Transverse colon (tissue), 4 donors: Measurements from ENCODE around the gene ULK4. TPM values are rescaled to one million over a fixed set of nuclear protein-coding genes. Genes with fewer than 3 reads are reported as not detected.

ENCODE experiments used
- DNase-seq: peaks from one replicate; pipeline ENCODE4 v3.0.0-alpha.2; 2019
- H3K27ac ChIP-seq, 4 donors: fragments of 200-600 bp; sonication (generic); 2 replicates each; pipeline ENCODE4 v1.5.1; 2016 to 2018; ENCODE audit warnings: inconsistent platforms in 4 of 4
- H3K27me3 ChIP-seq: fragments of 200-600 bp; sonication (generic); 2 replicates; pipeline ENCODE4 v1.5.1; 2017; ENCODE audit warnings: inconsistent platforms
- H3K36me3 ChIP-seq, 4 donors: fragments of 200-600 bp; sonication (generic); 2 replicates each; pipeline ENCODE4 v1.5.1; 2017 to 2019; ENCODE audit warnings: inconsistent platforms in 4 of 4
- H3K4me1 ChIP-seq, 4 donors: fragments of 200-600 bp; sonication (generic); 2 replicates each; pipeline ENCODE4 v1.5.1; 2017 to 2020; ENCODE audit warnings: inconsistent platforms in 4 of 4
- H3K4me3 ChIP-seq, 4 donors: fragments of 200-600 bp; sonication (generic); 1 replicate in 1 of 4; 2 replicates in 3 of 4; pipeline versions ENCODE4 v1.5.1 to v1.6.1; 2017 to 2019; ENCODE audit warnings: inconsistent platforms in 4 of 4
- H3K9me3 ChIP-seq, 2 donors: fragments of 200-600 bp; sonication (generic); 2 replicates each; pipeline ENCODE4 v1.5.1; 2017 to 2019; ENCODE audit warnings: inconsistent platforms in 2 of 2
- EP300 ChIP-seq: sonication (generic); formaldehyde crosslinking; IDR thresholded peaks from one replicate; pipeline ENCODE4 v1.6.1; 2017; ENCODE audit warnings: antibody characterized with exemption, low read depth
- POLR2A ChIP-seq: fragments of 450-650 bp; IDR thresholded peaks from one replicate; pipeline ENCODE4 v1.6.1; 2016; ENCODE audit warnings: antibody characterized with exemption, mild to moderate bottlenecking, moderate library complexity
- POLR2AphosphoS5 ChIP-seq, 3 donors: sonication (generic); formaldehyde crosslinking; IDR thresholded peaks; one replicate each; pipeline ENCODE4 v1.6.1; 2016; ENCODE audit warnings: antibody characterized with exemption in 3 of 3
- WGBS, 2 donors: methylation state at CpG; one replicate each; pipeline ENCODE4 v1.1.5; 2018; ENCODE audit warnings: low coverage in 1 of 2; 5-methylcytosine and 5-hydroxymethylcytosine counted together
- in situ Hi-C, 4 donors: fragments of 200-750 bp; cut with MboI; loops; one replicate each; pipeline versions ENCODE4 v1.15.0 to v1.15.1; 2017; ENCODE audit warnings: low sequenced_read_pairs in 3 of 4, low pct_ligation_motif_present in 1 of 4, low pct_unique_long_range_greater_than_20kb in 1 of 4
- intact Hi-C: fragments of 100-400 bp; cut with DNase I; formaldehyde crosslinking; loops from one replicate; pipeline ENCODE4 v1.15.1; 2023; ENCODE audit warnings: low total_unique reads
- total RNA-seq, 4 donors: library from RNA; depleted of rRNA; stranded (reverse); fragments of >200 nt; gene quantifications; one replicate each; pipeline ENCODE4 v1.1.0, GENCODE V29; 2016
- TF ChIP-seq, protein P1 (sequence below), 5 experiments: fragments of 200-600 bp in 3 of 5; fragments of 450-650 bp in 2 of 5; sonication (generic) in 3 of 5; IDR thresholded peaks; 1 replicate in 2 of 5; 2 replicates in 3 of 5; pipeline ENCODE4 v1.5.1; 2016 to 2017; ENCODE audit warnings: antibody characterized with exemption in 5 of 5, inconsistent platforms in 3 of 5, mild to moderate bottlenecking in 2 of 5, moderate library complexity in 1 of 5

The ULK4 gene
- 10 to 100 TPM in 2 of 4 donors, 1 to 10 TPM in 2; 4.1 to 19.2 (median 11.7) TPM for total RNA-seq

DNA sequence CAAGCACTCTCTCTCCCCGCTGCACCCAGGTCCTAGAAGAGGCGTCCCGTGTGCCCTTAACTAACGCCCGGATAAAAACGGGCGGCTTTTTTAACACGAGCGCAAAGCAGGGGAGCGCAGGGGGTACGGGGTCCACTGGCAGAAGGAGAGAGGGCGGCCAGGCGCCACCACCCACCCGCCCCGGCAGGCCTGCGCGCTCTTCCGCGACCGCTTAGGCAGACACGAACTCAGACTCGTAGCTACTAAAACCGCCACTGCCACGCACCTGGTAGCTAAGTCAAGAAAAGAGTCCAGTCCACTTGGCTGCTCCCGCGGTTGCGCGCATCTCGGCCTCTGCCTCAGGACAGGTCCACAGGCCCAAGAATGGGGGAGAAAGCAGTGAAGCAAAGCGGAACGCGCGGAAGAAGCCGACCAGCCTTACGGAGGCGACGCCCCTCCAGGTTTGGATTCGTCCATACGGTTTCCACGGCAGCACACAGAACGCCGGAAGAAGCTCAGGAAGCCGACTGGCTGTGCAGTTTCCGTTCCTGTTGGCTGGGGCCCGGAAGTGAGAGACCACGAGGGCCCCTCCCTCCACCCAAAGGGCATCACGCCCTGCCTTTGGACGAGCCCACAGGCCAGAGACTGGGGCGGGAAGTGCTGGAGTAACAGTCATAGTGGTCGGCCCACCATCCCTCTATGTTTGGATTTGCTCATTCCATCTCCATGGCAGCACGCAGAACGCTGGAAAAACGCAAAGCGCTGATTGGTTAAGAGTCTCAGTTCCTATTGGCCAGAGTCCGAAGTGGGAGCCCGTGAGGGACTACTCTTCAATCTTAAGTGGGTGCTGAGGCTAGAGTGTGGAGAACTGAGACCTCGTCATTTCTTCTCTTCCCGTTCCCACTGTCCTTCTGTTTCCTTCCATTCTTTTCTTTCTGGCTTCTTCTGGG, at the start of gene ULK4:
ULK4 (minus strand) TSS at position 353 of the 929 bp plus-strand sequence. CDS start 7,344 bp downstream, outside the sequence.
- peak within 1 kb of the TSS; percentile 87 to 97 (median 92) for H3K27ac ChIP-seq
- no peaks in the 10 kb centered on the region for H3K27me3 ChIP-seq
- DNase-seq: peak; percentile 97
- no peaks in the 10 kb centered on the region for H3K36me3 ChIP-seq
- peak within 1 kb of the TSS; percentile 69 to 84 (median 79) for H3K4me3 ChIP-seq
- no peaks in the 10 kb centered on the region for H3K9me3 ChIP-seq
- H3K4me1 ChIP-seq: peaks cover 7 to 14% (median 11%) of the 10 kb centered on the region in 4 donors
- peak; percentile 54 to 87 (median 74) for TF ChIP-seq POLR2AphosphoS5 (IDR thresholded peaks at IDR 0.05)
- TF ChIP-seq, protein P1, sequence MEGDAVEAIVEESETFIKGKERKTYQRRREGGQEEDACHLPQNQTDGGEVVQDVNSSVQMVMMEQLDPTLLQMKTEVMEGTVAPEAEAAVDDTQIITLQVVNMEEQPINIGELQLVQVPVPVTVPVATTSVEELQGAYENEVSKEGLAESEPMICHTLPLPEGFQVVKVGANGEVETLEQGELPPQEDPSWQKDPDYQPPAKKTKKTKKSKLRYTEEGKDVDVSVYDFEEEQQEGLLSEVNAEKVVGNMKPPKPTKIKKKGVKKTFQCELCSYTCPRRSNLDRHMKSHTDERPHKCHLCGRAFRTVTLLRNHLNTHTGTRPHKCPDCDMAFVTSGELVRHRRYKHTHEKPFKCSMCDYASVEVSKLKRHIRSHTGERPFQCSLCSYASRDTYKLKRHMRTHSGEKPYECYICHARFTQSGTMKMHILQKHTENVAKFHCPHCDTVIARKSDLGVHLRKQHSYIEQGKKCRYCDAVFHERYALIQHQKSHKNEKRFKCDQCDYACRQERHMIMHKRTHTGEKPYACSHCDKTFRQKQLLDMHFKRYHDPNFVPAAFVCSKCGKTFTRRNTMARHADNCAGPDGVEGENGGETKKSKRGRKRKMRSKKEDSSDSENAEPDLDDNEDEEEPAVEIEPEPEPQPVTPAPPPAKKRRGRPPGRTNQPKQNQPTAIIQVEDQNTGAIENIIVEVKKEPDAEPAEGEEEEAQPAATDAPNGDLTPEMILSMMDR (IDR thresholded peaks at IDR 0.05): no peak
- TF ChIP-seq EP300: no peak
- peak; percentile 67 for TF ChIP-seq POLR2A
- intact Hi-C loops (no loop called here), in situ Hi-C loops (no loop called here)
- WGBS, 2 donors: 0 to 1% methylated on average over 8 to 52 of the region's 58 CpGs

DNA sequence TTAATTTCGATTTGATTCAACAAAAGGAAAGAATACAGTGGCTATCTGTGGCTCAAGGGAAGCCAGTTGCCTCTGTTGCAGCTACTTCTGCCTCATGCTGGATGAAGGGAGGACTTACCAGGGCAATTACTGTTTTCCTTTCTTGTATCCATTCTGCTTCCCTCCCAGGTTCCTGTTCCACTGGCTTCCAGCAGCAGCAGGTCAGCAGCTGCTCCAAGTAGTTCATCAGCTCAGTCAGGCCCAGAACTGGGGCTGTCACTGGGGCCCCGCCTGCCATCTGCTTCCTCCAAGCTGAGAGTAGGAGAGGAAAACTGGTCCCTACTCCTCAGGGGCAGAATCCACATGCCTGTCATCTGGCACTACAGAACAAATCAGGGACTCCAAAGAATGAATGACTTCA, 48.6 kb upstream of the ULK4 start:
- DNase-seq: peak; percentile 53
- Histone ChIP-seq H3K9me3 (no peaks in the 10 kb centered on the region), H3K4me3 (no peak overlapping the region), H3K36me3 (no peaks in the 10 kb centered on the region), H3K27me3 (no peaks in the 10 kb centered on the region), H3K4me1 (peaks cover 2 to 14% (median 9%) of the 10 kb centered on the region in 4 donors), H3K27ac (no peak overlapping the region)
- TF ChIP-seq POLR2AphosphoS5 (IDR thresholded peaks at IDR 0.05): peak; percentile 29 to 54 (median 33)
- TF ChIP-seq, protein P1 (IDR thresholded peaks at IDR 0.05): no peak
- 56 to 64% methylated on average over 1 to 2 of the region's 2 CpGs for WGBS, 2 donors
- in situ Hi-C loops (no loop called here), intact Hi-C loops (loop anchor here (5.0 kb wide), 1 partner anchor 82 kb away; the partner anchor contains the start of gene TRAK1)

DNA sequence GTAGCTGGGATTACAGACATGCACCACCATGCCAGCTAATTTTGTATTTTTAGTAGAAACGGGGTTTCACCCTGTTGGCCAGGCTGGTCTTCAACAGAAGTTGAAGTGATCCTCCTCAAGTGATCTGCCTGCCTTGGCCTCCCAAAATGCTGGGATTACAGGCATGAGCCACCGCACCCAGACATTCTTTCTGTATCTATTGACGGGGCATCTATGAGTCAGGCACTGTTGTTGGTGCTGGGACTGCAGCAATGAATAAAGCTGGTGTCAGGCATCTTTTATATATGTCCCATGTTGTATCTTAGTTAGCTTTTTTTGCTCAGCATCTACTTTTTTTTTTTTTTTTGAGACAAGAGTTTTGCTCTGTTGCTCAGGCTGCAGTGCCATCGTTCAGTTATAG, 47.6 kb upstream of the ULK4 start:
- no peak for DNase-seq
- intact Hi-C loops: no loop called here
- H3K27ac ChIP-seq: no peak overlapping the region
- no peak overlapping the region for H3K4me3 ChIP-seq
- in situ Hi-C loops: no loop called here
- TF ChIP-seq POLR2A: no peak
- TF ChIP-seq, protein P1 (IDR thresholded peaks at IDR 0.05): no peak
- no peaks in the 10 kb centered on the region for H3K36me3 ChIP-seq
- H3K27me3 ChIP-seq: no peaks in the 10 kb centered on the region
- 93 to 94% methylated on average over 3 to 4 of the region's 4 CpGs for WGBS, 2 donors
- no peaks in the 10 kb centered on the region for H3K9me3 ChIP-seq
- H3K4me1 ChIP-seq: peaks cover 0 to 7% (median 0%) of the 10 kb centered on the region in 4 donors

DNA sequence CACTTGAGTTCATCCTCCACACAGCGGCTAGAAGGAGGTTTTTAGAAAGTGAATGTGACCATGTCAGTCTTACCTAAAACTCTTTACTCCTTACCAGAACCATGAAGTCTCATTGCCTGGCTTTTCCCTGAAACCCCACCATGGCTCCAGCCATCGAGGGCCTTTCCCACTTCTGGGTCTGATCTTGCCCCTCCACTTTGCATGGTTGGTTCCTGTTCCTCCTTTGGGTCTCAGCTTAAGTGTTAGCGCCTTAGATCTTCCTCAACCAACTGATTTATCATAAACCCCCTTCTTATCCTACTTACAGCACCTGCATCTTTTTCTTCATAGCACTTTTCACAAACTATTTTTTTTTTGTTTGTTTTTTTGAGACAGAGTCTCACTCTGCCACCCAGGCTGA, 45.9 kb upstream of the ULK4 start:
- WGBS, 2 donors: 78 to 79% methylated on average over 2 to 3 of the region's 3 CpGs
- TF ChIP-seq EP300 (no peak), POLR2AphosphoS5 (IDR thresholded peaks at IDR 0.05) (no peak), POLR2A (no peak)
- TF ChIP-seq, protein P1 (IDR thresholded peaks at IDR 0.05): no peak
- no peak overlapping the region for H3K4me3 ChIP-seq
- H3K9me3 ChIP-seq: no peaks in the 10 kb centered on the region
- peaks cover 0 to 5% (median 0%) of the 10 kb centered on the region in 4 donors for H3K4me1 ChIP-seq
- intact Hi-C loops (no loop called here), in situ Hi-C loops (no loop called here)
- no peaks in the 10 kb centered on the region for H3K36me3 ChIP-seq
- DNase-seq: no peak
- no peak overlapping the region for H3K27ac ChIP-seq
- no peaks in the 10 kb centered on the region for H3K27me3 ChIP-seq
